Endothelial cell of umbilical vein (primary cell): Measurements from ENCODE around the gene PLXNA4. TPM values are rescaled to one million over a fixed set of nuclear protein-coding genes. Genes with fewer than 3 reads are reported as not detected.

Experiments
- BruUV-seq: library from RNA; stranded (reverse); fragments of 400-500 nt; replicated peaks from 2 replicates; lab custom pipeline; 2021; lab: Mats Ljungman, UMichigan
- CTCF ChIA-PET: fragments of 300-600, 350-600 bp; sonication (Branson Sonifier 250); formaldehyde crosslinking; loops from one replicate; lab custom pipeline; 2021; ENCODE audit warnings: antibody characterized with exemption, inconsistent platforms; lab: Charles Lee
- POLR2A ChIA-PET: fragments of 300-600, 350-600 bp; sonication (Branson Sonifier 250); formaldehyde crosslinking; loops from one replicate; lab custom pipeline; 2021; ENCODE audit warnings: antibody characterized with exemption, inconsistent platforms; lab: Charles Lee
- DNase-seq: peaks from one replicate; pipeline ENCODE4 v3.0.0-alpha.2; 2011; ENCODE audit warnings: low read depth, low spot score
- FAIRE-seq: peaks from 2 replicates; lab custom pipeline; 2011; peaks lifted over from hg19 to GRCh38; lab: Jason Lieb, UNC
- H2AFZ ChIP-seq: 2 replicates; pipeline ENCODE4 v1.6.0; 2012; ENCODE audit warnings: low read depth, low read length, control low read depth, inconsistent platforms
- H3K27ac ChIP-seq: 2 replicates; pipeline ENCODE4 v1.5.1; 2011; ENCODE audit warnings: low read depth, mild to moderate bottlenecking, control low read depth, low read length, moderate library complexity; ENCODE audit not compliant: insufficient read depth
- H3K27me3 ChIP-seq, 2 experiments: 2 replicates each; pipeline versions ENCODE4 v1.6.0 to v1.6.1; 2011; ENCODE audit warnings: low read length in 2 of 2, mixed read lengths in 1 of 2; ENCODE audit not compliant: control insufficient read depth in 2 of 2, insufficient read depth in 2 of 2
- H3K36me3 ChIP-seq, 2 experiments: 2 replicates in 1 of 2; 3 replicates in 1 of 2; pipeline ENCODE4 v1.5.1; 2011; ENCODE audit warnings: low read length in 2 of 2, mild to moderate bottlenecking in 1 of 2, moderate library complexity in 1 of 2; ENCODE audit not compliant: control insufficient read depth in 2 of 2, insufficient read depth in 2 of 2; ENCODE audit errors: extremely low read depth in 1 of 2
- H3K4me1 ChIP-seq: 3 replicates; pipeline ENCODE4 v1.5.1; 2011; ENCODE audit warnings: mild to moderate bottlenecking, low read length; ENCODE audit not compliant: control insufficient read depth, insufficient read depth; ENCODE audit errors: extremely low read depth
- H3K4me2 ChIP-seq: 2 replicates; pipeline ENCODE4 v1.6.1; 2011; ENCODE audit warnings: low read length, control low read depth, mixed read lengths; ENCODE audit not compliant: insufficient read depth
- H3K4me3 ChIP-seq, 3 experiments: fragments of 200-600 bp in 1 of 3; sonication (generic), shearing (Covaris generic) in 1 of 3; replicated peaks in 1 of 3; 2 replicates each; pipeline ENCODE4 v1.5.1; 2011 to 2016; ENCODE audit warnings: control low read depth in 3 of 3, low read length in 3 of 3, mild to moderate bottlenecking in 2 of 3, inconsistent platforms in 1 of 3, low read depth in 1 of 3, moderate library complexity in 1 of 3; ENCODE audit not compliant: insufficient read depth in 1 of 3
- H3K79me2 ChIP-seq: 2 replicates; pipeline ENCODE4 v1.6.0; 2012; ENCODE audit warnings: low read length, inconsistent platforms; ENCODE audit not compliant: control insufficient read depth, insufficient read depth
- H3K9ac ChIP-seq: replicated peaks from 2 replicates; pipeline ENCODE3; 2011; ENCODE audit warnings: low read length, control low read depth; ENCODE audit not compliant: insufficient read depth; ENCODE audit errors: extremely low read depth
- H3K9me1 ChIP-seq: replicated peaks from 3 replicates; pipeline ENCODE4 v1.6.0; 2011; ENCODE audit warnings: mild to moderate bottlenecking, low read length; ENCODE audit not compliant: control insufficient read depth, insufficient read depth; ENCODE audit errors: extremely low read depth
- H3K9me3 ChIP-seq: replicated peaks from 2 replicates; pipeline ENCODE4 v1.5.1; 2012; ENCODE audit warnings: low read length, inconsistent platforms; ENCODE audit not compliant: control insufficient read depth, insufficient read depth
- H4K20me1 ChIP-seq: replicated peaks from 2 replicates; pipeline ENCODE3; 2011; ENCODE audit warnings: mild to moderate bottlenecking, low read length; ENCODE audit not compliant: control insufficient read depth, insufficient read depth; ENCODE audit errors: extremely low read depth
- FOS ChIP-seq: IDR thresholded peaks from 2 replicates; pipeline ENCODE4 v1.6.1; 2011; ENCODE audit warnings: mild to moderate bottlenecking, low read length, moderate library complexity, borderline replicate concordance; ENCODE audit not compliant: insufficient read depth
- GATA2 ChIP-seq: IDR thresholded peaks from 2 replicates; pipeline ENCODE4 v1.7.0; 2011; ENCODE audit warnings: low read depth, mild to moderate bottlenecking, moderate library complexity, mixed read lengths, low read length; ENCODE audit not compliant: insufficient read length, insufficient read depth
- JUN ChIP-seq: IDR thresholded peaks from 2 replicates; pipeline ENCODE4 v1.6.1; 2011; ENCODE audit warnings: borderline replicate concordance, low read depth; ENCODE audit not compliant: insufficient read length, insufficient read depth
- MYC ChIP-seq: IDR thresholded peaks from one replicate; pipeline ENCODE4 v1.6.1; 2011; ENCODE audit warnings: mild to moderate bottlenecking, low read depth, low read length
- POLR2A ChIP-seq: IDR thresholded peaks from 2 replicates; pipeline ENCODE4 v1.6.1; 2012; ENCODE audit warnings: low read depth, mild to moderate bottlenecking, control low read depth, low read length
- POLR2AphosphoS5 ChIP-seq: IDR thresholded peaks from 2 replicates; pipeline ENCODE4 v1.6.1; 2012; ENCODE audit warnings: low read depth, mild to moderate bottlenecking, control low read depth, low read length, moderate library complexity; ENCODE audit not compliant: insufficient read depth
- dilution Hi-C: fragments of 300-500 bp; cut with MboI; formaldehyde crosslinking; loops from one replicate; pipeline ENCODE4 v1.15.0; 2019; ENCODE audit warnings: low sequenced_read_pairs; ENCODE audit not compliant: extremely low pct_ligation_motif_present
- intact Hi-C: fragments of 100-400 bp; cut with micrococcal nuclease; formaldehyde crosslinking; loops from one replicate; pipeline ENCODE4 v1.10.0; 2022
- polyA plus RNA-seq, 4 experiments: library from polyadenylated mRNA; depleted of rRNA in 3 of 4; stranded (reverse) in 3 of 4; unstranded in 1 of 4; fragments of >200 nt; gene quantifications; 2 replicates each; pipeline versions ENCODE4 v1.2.1 to v1.2.3, GENCODE V29; 2011 to 2012; ENCODE audit warnings: missing spikeins in 1 of 4
- total RNA-seq: library from RNA; stranded (reverse); gene quantifications from 2 replicates; pipeline ENCODE4 v1.2.3, GENCODE V29; 2021
- TF ChIP-seq, protein P1 (sequence below): IDR thresholded peaks from 2 replicates; pipeline ENCODE4 v1.6.1; 2011; ENCODE audit not compliant: insufficient read depth, insufficient read length

PLXNA4 gene
- total and polyA plus RNA-seq, 2 donors (not counting 3 experiments of a cell fraction or from before 2014, with no cell fraction given) = 12.1 to 20.4 TPM

GRCh38 chr7:132109769-132110168 lies 466.5 kb downstream of the PLXNA4 start:
- Histone ChIP-seq H3K9me3 (no peaks in the 10 kb centered on the region), H3K9me1 (no peaks in the 10 kb centered on the region), H3K79me2 (no peaks in the 10 kb centered on the region), H3K4me3 (no peak overlapping the region), H3K27me3 (peaks cover 7 to 11% of the 10 kb centered on the region in 2 experiments), H4K20me1 (no peaks in the 10 kb centered on the region), H3K9ac (no peak overlapping the region), H3K4me2 (no peak overlapping the region), H3K36me3 (no peaks in the 10 kb centered on the region), H2AFZ (no peak overlapping the region), H3K27ac (no peak overlapping the region), H3K4me1 (no peaks in the 10 kb centered on the region)
- intact Hi-C loops (no loop called here), dilution Hi-C loops (no loop called here)
- CTCF ChIA-PET = no interaction called here
- FAIRE-seq (no peak), DNase-seq (no peak)
- POLR2A ChIA-PET = no interaction called here
- BruUV-seq = no TSS peak
- TF ChIP-seq POLR2AphosphoS5 = no peak
- no peak for TF ChIP-seq POLR2A
- TF ChIP-seq GATA2 = no peak
- TF ChIP-seq FOS = no peak

- CTCF ChIA-PET = no interaction called here
- no peak overlapping the region for H3K27ac ChIP-seq
- DNase-seq = no peak
- H3K9me3 ChIP-seq = no peaks in the 10 kb centered on the region
- H3K27me3 ChIP-seq = peaks cover 7 to 11% of the 10 kb centered on the region in 2 experiments
- no peaks in the 10 kb centered on the region for H3K36me3 ChIP-seq
- no peak overlapping the region for H3K4me3 ChIP-seq
- dilution Hi-C loops = no loop called here
- no peak for TF ChIP-seq JUN
- TF ChIP-seq POLR2AphosphoS5 = no peak
- TF ChIP-seq MYC = no peak
- TF ChIP-seq FOS = no peak
- no peak for TF ChIP-seq GATA2
- TF ChIP-seq, protein P1, sequence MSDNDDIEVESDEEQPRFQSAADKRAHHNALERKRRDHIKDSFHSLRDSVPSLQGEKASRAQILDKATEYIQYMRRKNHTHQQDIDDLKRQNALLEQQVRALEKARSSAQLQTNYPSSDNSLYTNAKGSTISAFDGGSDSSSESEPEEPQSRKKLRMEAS = no peak
- no peaks in the 10 kb centered on the region for H4K20me1 ChIP-seq
- no peaks in the 10 kb centered on the region for H3K79me2 ChIP-seq
- POLR2A ChIA-PET = no interaction called here
- H3K4me2 ChIP-seq = no peak overlapping the region
- no TSS peak for BruUV-seq
- H3K9me1 ChIP-seq = no peaks in the 10 kb centered on the region
- no peaks in the 10 kb centered on the region for H3K4me1 ChIP-seq
- no peak overlapping the region for H2AFZ ChIP-seq
- H3K9ac ChIP-seq = no peak overlapping the region
- intact Hi-C loops = no loop called here
- no peak for FAIRE-seq
Observed at GRCh38 chr7:132108563-132108962, 467.7 kb downstream of the PLXNA4 start.
